HG03432 (cell line): ENCODE results near the gene SUDS3.

Experiments
- ATAC-seq: cut with Tn5 transposase; IDR thresholded peaks from one replicate; pipeline ENCODE4 v1.9.1; 2021; ENCODE audit warnings: mild to moderate bottlenecking, moderate library complexity; ENCODE audit not compliant: unreplicated experiment

Gene SUDS3

GRCh38 chr12:118356809-118357256, 19.5 kb upstream of the SUDS3 start:
- ATAC-seq: peak; percentile 31

- ATAC-seq: peak; percentile 75
Observed at GRCh38 chr12:118357257-118358007, 18.9 kb upstream of the SUDS3 start.

GRCh38 chr12:118358008-118358359, 18.4 kb upstream of the SUDS3 start:
- ATAC-seq: no peak

GRCh38 chr12:118358612-118359540, 17.5 kb upstream of the SUDS3 start:
- ATAC-seq: no peak

GRCh38 chr12:118359541-118359915, 16.8 kb upstream of the SUDS3 start:
- ATAC-seq: no peak

DNA sequence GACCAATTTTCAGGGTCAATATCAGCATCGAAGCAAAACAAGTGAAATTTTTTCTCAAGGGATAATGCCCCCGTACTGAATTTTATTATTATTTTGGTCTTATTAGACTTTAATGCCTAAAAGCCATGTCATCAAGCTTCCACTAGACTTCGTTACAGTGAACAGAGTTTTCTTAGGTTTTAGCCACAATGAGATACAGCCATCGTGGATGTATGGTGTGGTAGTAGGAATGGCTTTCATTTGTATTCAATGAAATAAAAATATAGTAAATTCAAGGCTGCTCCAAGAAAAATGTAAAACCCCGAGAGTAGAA, 15.3 kb upstream of the SUDS3 start:
- no peak for ATAC-seq

- no peak for ATAC-seq
Observed at GRCh38 chr12:118361889-118362288, 14.5 kb upstream of the SUDS3 start.

GRCh38 chr12:118368821-118369220, 7.5 kb upstream of the SUDS3 start:
- no peak for ATAC-seq

GRCh38 chr12:118370601-118371000, 5.8 kb upstream of the SUDS3 start:
- ATAC-seq: no peak

- ATAC-seq: no peak
Observed at GRCh38 chr12:118371321-118372282, 4.8 kb upstream of the SUDS3 start.

- peak; percentile 82 for ATAC-seq
Observed at GRCh38 chr12:118372541-118373495, 3.5 kb upstream of the SUDS3 start, which contains the start of gene TAOK3. TSS of gene TAOK3 (minus strand) at chr12:118372907. CDS start at chr12:118255567, 117,340 bp downstream.

DNA sequence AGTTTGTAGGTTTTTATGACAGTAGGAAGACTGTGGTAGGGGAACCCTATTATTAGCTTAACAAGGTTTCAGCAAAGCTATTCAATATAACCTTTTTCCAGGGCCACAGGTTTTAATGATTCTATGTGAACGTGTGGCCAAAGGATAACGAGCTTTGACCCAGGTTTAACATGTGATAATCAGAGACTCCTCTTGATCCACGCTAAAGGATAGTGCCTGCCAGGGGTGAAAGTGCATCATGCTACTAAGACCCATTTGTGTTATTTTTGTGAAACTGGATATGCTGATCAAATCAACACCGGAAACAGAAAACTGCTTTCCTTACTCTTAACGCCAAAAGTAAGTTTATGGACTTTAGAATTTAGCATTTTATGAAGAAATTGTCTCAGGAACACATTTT, 2.7 kb upstream of the SUDS3 start:
- ATAC-seq: no peak

- no peak for ATAC-seq
Observed at GRCh38 chr12:118374126-118374725, 2.1 kb upstream of the SUDS3 start.

DNA sequence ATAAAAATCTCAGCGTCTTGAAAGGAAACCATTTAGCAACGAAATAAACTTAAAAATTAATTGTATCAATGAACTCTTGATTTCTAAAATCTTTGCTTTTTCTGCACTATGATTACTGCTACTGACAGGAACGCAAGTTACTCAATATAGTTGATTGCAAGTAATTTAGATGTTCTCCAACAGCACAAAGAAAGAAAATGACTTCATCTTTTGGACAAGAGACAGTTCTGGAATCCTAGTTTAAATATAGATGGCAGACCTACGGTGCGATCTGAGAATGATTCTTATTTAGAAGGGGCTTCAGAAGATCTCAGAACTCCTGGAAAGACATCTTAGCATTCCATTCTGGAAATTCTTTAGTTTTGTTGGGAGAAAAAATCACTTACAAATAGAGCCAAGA, 1.4 kb upstream of the SUDS3 start:
- no peak for ATAC-seq

DNA sequence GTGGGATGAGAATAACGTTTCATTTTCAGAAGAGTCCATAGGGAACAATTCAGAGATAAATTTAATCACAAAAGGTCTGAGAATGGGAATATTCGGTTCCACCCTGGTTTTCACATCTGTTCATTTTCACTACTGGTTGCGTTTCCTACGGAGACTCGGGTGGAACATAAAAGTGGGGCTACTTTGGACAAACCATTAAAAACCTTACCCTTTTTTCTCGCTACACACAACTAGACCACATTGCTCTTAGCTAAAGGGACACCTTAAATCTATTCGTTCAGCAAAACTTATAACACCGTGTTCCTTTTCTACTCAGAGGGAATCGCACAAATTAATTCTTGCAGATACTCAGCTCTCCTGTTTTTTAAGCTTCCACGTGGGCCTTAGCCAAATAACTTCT, 1.0 kb upstream of the SUDS3 start:
- no peak for ATAC-seq

DNA sequence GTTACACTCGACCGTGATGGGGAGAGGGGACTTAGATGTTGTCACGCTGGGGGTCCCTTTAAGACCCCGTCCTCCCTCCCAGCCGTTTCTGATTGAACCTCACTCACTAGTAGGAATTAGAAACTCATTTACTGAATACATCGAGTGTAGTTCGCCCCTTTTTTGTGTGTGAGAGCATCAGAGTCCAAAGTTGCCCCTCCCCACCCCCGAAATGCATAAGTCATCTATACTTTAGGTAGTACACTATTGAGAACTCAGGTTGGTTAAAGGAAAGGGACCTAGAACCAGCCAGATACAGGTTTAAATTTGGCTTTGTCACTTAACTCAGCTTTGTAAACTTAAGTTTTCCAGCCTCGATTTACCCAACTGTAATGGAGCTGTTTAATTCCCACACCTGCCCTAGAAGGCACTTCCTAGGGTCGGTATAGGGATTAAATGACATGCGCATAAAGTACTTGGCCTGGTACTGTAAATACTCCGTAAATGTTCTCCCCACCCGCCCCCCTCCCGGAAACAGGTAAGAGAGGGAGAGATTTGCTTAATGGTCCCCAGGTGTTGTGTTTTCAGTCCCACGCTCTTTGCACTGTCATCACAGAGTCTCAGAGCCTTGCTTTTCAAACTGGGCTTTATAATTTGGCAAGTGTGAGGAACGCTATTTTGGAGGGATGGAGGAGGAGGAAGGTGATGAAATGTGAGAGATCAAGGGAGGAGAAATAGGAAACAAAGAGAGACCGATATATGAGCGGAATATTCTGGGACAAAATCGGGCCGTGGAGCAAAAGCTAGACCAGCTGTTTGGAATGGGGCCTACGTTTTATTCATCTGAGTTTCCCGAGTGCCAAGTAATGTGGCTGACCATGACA, 897 bp downstream of the SUDS3 start:
- no peak for ATAC-seq

- ATAC-seq: no peak
Observed at GRCh38 chr12:118377884-118378470, 1.6 kb downstream of the SUDS3 start.

GRCh38 chr12:118391424-118391823, 15.1 kb downstream of the SUDS3 start:
- no peak for ATAC-seq
